MM.1S (cell line): ENCODE results near the gene MSI2.

Experiments used
- CTCF ChIP-seq: fragments of 300-600 bp; sonication (generic); IDR thresholded peaks from 2 replicates; pipeline ENCODE4 v1.5.1; 2016; ENCODE audit warnings: antibody characterized with exemption, low read length, mixed read lengths
- EZH2 ChIP-seq: fragments of 300-600 bp; sonication (generic); optimal IDR thresholded peaks from 2 replicates; pipeline ENCODE3; 2017; ENCODE audit warnings: low read depth, mild to moderate bottlenecking, antibody characterized with exemption, low read length, mixed read lengths

- TF ChIP-seq CTCF (no peak), EZH2 (no peak)
Measured at GRCh38 chr17:57629886-57630285, 373.6 kb downstream of the MSI2 start.
